Effector memory CD4-positive, alpha-beta T cell (primary cell): Measurements from ENCODE around the gene SNX27.
"Not testable (repeated sequence)": the region's sequence is repeated elsewhere in the genome, so short reads cannot be mapped to it uniquely, and the experiment has no call there.

Experiments
- DNase-seq, 3 donors: peaks; one replicate each; pipeline ENCODE4 v3.0.0-alpha.2; 2020
- H3K27ac ChIP-seq: 2 replicates; pipeline ENCODE4 v1.7.0; 2013; ENCODE audit warnings: mild to moderate bottlenecking, low read length, moderate library complexity; ENCODE audit not compliant: insufficient read depth, poor library complexity, severe bottlenecking
- H3K27me3 ChIP-seq: replicated peaks from 2 replicates; pipeline ENCODE4 v1.7.0; 2013; ENCODE audit warnings: mild to moderate bottlenecking, low read length; ENCODE audit not compliant: insufficient read depth, control insufficient read depth, poor library complexity, severe bottlenecking
- H3K36me3 ChIP-seq: 2 replicates; pipeline ENCODE4 v1.7.0; 2013; ENCODE audit warnings: mild to moderate bottlenecking, low read length, moderate library complexity; ENCODE audit not compliant: control insufficient read depth, insufficient read depth
- H3K4me1 ChIP-seq: 2 replicates; pipeline ENCODE4 v1.7.0; 2013; ENCODE audit warnings: low read length, mild to moderate bottlenecking; ENCODE audit not compliant: control insufficient read depth, insufficient read depth, poor library complexity, severe bottlenecking
- H3K4me3 ChIP-seq: 2 replicates; pipeline ENCODE4 v1.7.0; 2013; ENCODE audit warnings: low read length, low read depth, mild to moderate bottlenecking; ENCODE audit not compliant: insufficient read depth, poor library complexity, severe bottlenecking
- H3K9me3 ChIP-seq: 2 replicates; pipeline ENCODE4 v1.7.0; 2013; ENCODE audit warnings: mild to moderate bottlenecking, low read length, moderate library complexity; ENCODE audit not compliant: control insufficient read depth

The SNX27 gene

GRCh38 chr1:151615711-151616504, 4.1 kb downstream of the SNX27 start:
- H3K4me1 ChIP-seq = peaks cover 11% of the 10 kb centered on the region
- no peaks in the 10 kb centered on the region for H3K9me3 ChIP-seq
- H3K4me3 ChIP-seq = no peak overlapping the region
- no peaks in the 10 kb centered on the region for H3K36me3 ChIP-seq
- H3K27me3 ChIP-seq = no peaks in the 10 kb centered on the region
- no peak overlapping the region for H3K27ac ChIP-seq
- DNase-seq = no peak

- Histone ChIP-seq H3K27ac (no peak overlapping the region), H3K9me3 (no peaks in the 10 kb centered on the region), H3K36me3 (no peaks in the 10 kb centered on the region), H3K4me3 (no peak overlapping the region), H3K27me3 (no peaks in the 10 kb centered on the region), H3K4me1 (peaks cover 11% of the 10 kb centered on the region)
- DNase-seq = no peak
Observed at GRCh38 chr1:151616505-151616849, 4.6 kb downstream of the SNX27 start.

- Histone ChIP-seq H3K4me1 (peaks cover 10% of the 10 kb centered on the region), H3K27ac (no peak overlapping the region), H3K9me3 (no peaks in the 10 kb centered on the region), H3K36me3 (no peaks in the 10 kb centered on the region), H3K4me3 (no peak overlapping the region), H3K27me3 (no peaks in the 10 kb centered on the region)
- no peak for DNase-seq
Observed at GRCh38 chr1:151618003-151618402, 6.2 kb downstream of the SNX27 start.

DNA sequence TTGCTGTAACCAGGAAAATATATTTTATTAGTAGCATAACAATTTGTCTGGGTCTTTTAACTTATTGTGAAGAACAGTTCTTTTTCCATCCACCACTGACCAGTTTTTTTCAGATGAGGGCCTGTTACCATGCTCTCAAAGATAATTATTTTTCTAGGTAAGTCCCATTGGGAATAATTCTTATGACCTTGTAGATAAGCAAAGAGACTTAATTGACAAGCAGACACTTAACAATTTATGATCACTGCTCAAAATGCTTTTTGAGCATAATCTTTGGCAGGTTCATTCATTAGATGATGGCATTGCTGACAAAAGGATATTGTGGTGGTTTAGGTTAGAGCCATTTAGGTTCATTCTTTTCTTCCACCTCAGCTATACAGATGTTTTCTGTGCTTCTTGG, 6.6 kb downstream of the SNX27 start:
- no peak for DNase-seq
- no peaks in the 10 kb centered on the region for H3K27me3 ChIP-seq
- no peaks in the 10 kb centered on the region for H3K36me3 ChIP-seq
- H3K4me1 ChIP-seq = peaks cover 5% of the 10 kb centered on the region
- H3K4me3 ChIP-seq = no peak overlapping the region
- H3K9me3 ChIP-seq = no peaks in the 10 kb centered on the region
- H3K27ac ChIP-seq = no peak overlapping the region

DNA sequence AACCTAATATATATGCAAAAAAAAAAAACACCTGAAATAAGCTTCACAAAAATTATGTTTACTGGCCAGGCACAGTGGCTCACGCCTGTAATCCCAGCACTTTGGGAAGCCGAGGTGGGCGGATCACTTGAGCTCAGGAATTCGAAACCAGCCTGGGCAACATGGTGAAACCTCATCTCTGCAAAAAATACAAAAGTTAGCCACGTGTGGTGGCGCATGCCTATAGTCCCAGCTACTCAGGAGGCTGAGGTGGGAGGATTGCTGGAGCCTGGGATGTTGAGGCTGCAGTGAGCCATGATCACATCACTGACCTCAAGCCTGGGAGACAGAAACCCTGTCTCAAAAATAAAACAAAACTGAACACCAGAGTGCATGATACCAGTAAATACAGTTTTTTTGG, 7.1 kb downstream of the SNX27 start:
- H3K36me3 ChIP-seq, H3K27ac ChIP-seq, H3K27me3 ChIP-seq, H3K4me1 ChIP-seq, H3K9me3 ChIP-seq, DNase-seq, H3K4me3 ChIP-seq: not testable (repeated sequence)

DNA sequence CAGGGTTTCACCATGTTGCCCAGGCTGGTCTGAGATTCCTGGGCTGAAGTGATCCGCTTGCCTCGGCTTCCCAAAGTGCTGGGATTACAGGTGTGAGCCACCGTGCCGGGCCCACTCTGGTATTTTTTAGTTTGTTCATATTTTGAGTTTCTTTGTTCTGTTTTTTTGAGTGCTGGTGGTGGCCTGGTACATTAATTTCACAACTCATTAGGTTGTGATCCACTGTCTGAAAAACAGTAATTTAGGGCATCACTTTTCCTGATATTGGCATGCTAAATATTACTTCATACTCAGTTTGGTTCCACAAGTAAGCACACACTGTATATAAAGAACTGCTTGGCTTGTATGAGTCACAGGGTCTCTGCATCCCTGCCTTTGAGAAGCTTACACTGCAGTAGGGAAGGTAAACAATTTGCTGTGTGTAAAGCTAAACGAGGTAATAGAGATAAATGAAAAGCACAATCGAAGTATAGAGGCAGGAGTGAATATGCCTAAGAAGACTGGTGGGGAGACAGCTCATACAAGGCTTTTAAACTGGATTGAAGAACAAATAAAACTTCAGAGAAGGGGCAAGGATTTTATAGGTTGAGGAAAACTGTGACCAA, 7.7 kb downstream of the SNX27 start:
- Histone ChIP-seq H3K27ac (no peak overlapping the region), H3K4me1 (no peaks in the 10 kb centered on the region), H3K4me3 (no peak overlapping the region), H3K27me3 (no peaks in the 10 kb centered on the region), H3K9me3 (no peaks in the 10 kb centered on the region), H3K36me3 (no peaks in the 10 kb centered on the region)
- no peak for DNase-seq

DNA sequence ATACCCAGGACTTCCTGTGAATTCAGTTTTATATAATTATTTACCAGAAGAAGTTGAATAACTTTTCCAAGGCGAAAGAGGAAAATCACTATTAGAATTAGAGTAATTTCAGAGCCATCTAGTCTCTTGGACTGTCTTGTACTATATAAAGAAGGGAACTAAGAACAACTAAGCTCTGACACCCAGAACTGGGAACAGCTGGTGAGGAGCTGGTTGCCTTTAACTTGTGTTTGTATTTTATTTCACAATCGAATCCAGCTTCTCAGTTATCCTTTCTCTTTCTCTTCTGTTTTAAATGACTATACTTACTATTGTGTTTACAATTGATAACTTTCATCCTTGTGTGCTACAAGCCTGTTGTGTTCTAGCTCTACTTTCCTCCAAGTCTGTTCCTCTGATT, 8.4 kb downstream of the SNX27 start:
- Histone ChIP-seq H3K4me1 (no peaks in the 10 kb centered on the region), H3K27me3 (no peaks in the 10 kb centered on the region), H3K27ac (no peak overlapping the region), H3K36me3 (no peaks in the 10 kb centered on the region), H3K9me3 (no peaks in the 10 kb centered on the region), H3K4me3 (no peak overlapping the region)
- no peak for DNase-seq

- Histone ChIP-seq H3K27me3 (no peaks in the 10 kb centered on the region), H3K9me3 (no peaks in the 10 kb centered on the region), H3K27ac (no peak overlapping the region), H3K4me3 (no peak overlapping the region), H3K36me3 (no peaks in the 10 kb centered on the region), H3K4me1 (no peaks in the 10 kb centered on the region)
- DNase-seq = no peak
Observed at GRCh38 chr1:151621351-151621750, 9.5 kb downstream of the SNX27 start.

DNA sequence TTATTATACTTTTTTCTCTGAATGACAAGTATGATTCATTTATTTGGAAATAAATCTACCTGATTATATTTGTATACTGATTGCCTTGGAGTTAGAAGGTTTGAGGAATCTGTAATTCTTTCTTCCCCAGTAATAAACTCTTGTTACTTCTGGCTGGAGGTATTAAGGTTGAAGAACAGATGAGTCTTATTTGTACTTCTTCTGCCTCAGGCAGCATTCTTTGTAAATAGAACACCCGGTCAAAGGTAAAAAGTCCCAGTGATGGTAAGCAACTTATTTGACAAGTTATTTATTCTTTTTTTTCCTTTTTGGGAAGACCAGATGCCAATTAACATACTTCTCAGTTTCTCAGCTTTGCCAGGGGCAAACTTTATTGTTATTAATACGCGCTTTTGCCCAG, 12.9 kb downstream of the SNX27 start:
- Histone ChIP-seq H3K4me1 (no peaks in the 10 kb centered on the region), H3K4me3 (no peak overlapping the region), H3K9me3 (no peaks in the 10 kb centered on the region), H3K27ac (no peak overlapping the region), H3K36me3 (no peaks in the 10 kb centered on the region), H3K27me3 (no peaks in the 10 kb centered on the region)
- no peak for DNase-seq

GRCh38 chr1:151626740-151627334, 15.0 kb downstream of the SNX27 start:
- Histone ChIP-seq H3K36me3 (no peaks in the 10 kb centered on the region), H3K4me3 (no peak overlapping the region), H3K4me1 (no peaks in the 10 kb centered on the region), H3K9me3 (no peaks in the 10 kb centered on the region), H3K27ac (no peak overlapping the region), H3K27me3 (no peaks in the 10 kb centered on the region)
- no peak for DNase-seq
